HG02943 (cell line): ENCODE measurements around the gene DPEP3.
"Not testable (repeated sequence)": the region's sequence is repeated elsewhere in the genome, so short reads cannot be mapped to it uniquely, and the experiment has no call there.

Source experiments
- ATAC-seq: cut with Tn5 transposase; IDR thresholded peaks from one replicate; pipeline ENCODE4 v1.9.1; 2021; ENCODE audit warnings: mild to moderate bottlenecking, low read depth, moderate library complexity; ENCODE audit not compliant: unreplicated experiment

DPEP3 gene

GRCh38 chr16:67995423-67995822 is 15.1 kb upstream of the DPEP3 start:
- no peak for ATAC-seq

- not testable (repeated sequence) for ATAC-seq
Measured at GRCh38 chr16:67994040-67994408, 13.7 kb upstream of the DPEP3 start.

GRCh38 chr16:67993207-67994039 is 13.1 kb upstream of the DPEP3 start:
- ATAC-seq, result peak; percentile 71

- ATAC-seq, result no peak
Measured at GRCh38 chr16:67992661-67993206, 12.4 kb upstream of the DPEP3 start.

- no peak for ATAC-seq
Measured at GRCh38 chr16:67990018-67990386, 9.7 kb upstream of the DPEP3 start.

GRCh38 chr16:67989322-67990017 is 9.2 kb upstream of the DPEP3 start:
- ATAC-seq, result no peak

- no peak for ATAC-seq
Measured at GRCh38 chr16:67988675-67989074, 8.4 kb upstream of the DPEP3 start.

GRCh38 chr16:67987460-67988160 is 7.3 kb upstream of the DPEP3 start:
- no peak for ATAC-seq

- ATAC-seq, result no peak
Measured at GRCh38 chr16:67986949-67987348, 6.7 kb upstream of the DPEP3 start.

- ATAC-seq, result no peak
Measured at GRCh38 chr16:67982011-67982696, 1.9 kb upstream of the DPEP3 start.

GRCh38 chr16:67977469-67978227 is 2.7 kb downstream of the DPEP3 start:
- no peak for ATAC-seq

- no peak for ATAC-seq
Measured at GRCh38 chr16:67977005-67977404, 3.3 kb downstream of the DPEP3 start.

GRCh38 chr16:67976205-67976604 is 4.1 kb downstream of the DPEP3 start:
- no peak for ATAC-seq

GRCh38 chr16:67975321-67976105 is 4.8 kb downstream of the DPEP3 start:
- no peak for ATAC-seq

- not testable (repeated sequence) for ATAC-seq
Measured at GRCh38 chr16:67972285-67972684, 8.0 kb downstream of the DPEP3 start.

GRCh38 chr16:67971111-67971510 is 9.2 kb downstream of the DPEP3 start:
- no peak for ATAC-seq

- ATAC-seq, result peak; percentile 7
Measured at GRCh38 chr16:67969254-67970039, 10.9 kb downstream of the DPEP3 start.
